ENCODE data around the gene SLC11A1. TPM values are rescaled to one million over a fixed set of nuclear protein-coding genes. Genes with fewer than 3 reads are reported as not detected.

The SLC11A1 gene
- total RNA-seq, 1 donor from 2014 or later, result 6.4 TPM

- no peak for DNase-seq
- H3K27me3 ChIP-seq (ENCODE audit: low read depth), result no peaks in the 10 kb centered on the region
- H3K4me3 ChIP-seq, result peak overlapping the region; percentile 100
- peak overlapping the region; percentile 100 for H3K27ac ChIP-seq (replicated peaks)
- peaks cover 14% of the 10 kb centered on the region for H3K36me3 ChIP-seq
- peaks cover 61% of the 10 kb centered on the region for H3K4me1 ChIP-seq
- H3K9me3 ChIP-seq (replicated peaks), result no peaks in the 10 kb centered on the region
- TF ChIP-seq CTCF (IDR thresholded peaks at IDR 0.05; ENCODE audit: borderline replicate concordance), result no peak
- intact Hi-C loops (cut with micrococcal nuclease), result loop anchor here (10.0 kb wide), 1 partner anchor 103 kb away; the partner anchor contains the start of gene TMBIM1
Observed at GRCh38 chr2:218397463-218397819, 15.4 kb downstream of the SLC11A1 start.

- H3K4me1 ChIP-seq, result peaks cover 66% of the 10 kb centered on the region
- DNase-seq, result peak; percentile 89
- intact Hi-C loops (cut with micrococcal nuclease), result loop anchor here (10.0 kb wide), 1 partner anchor 103 kb away; the partner anchor contains the start of gene TMBIM1
- H3K4me3 ChIP-seq, result peak overlapping the region; percentile 100
- no peaks in the 10 kb centered on the region for H3K27me3 ChIP-seq (ENCODE audit: low read depth)
- no peak for TF ChIP-seq CTCF (IDR thresholded peaks at IDR 0.05; ENCODE audit: borderline replicate concordance)
- H3K27ac ChIP-seq (replicated peaks), result peak overlapping the region; percentile 100
- no peaks in the 10 kb centered on the region for H3K9me3 ChIP-seq (replicated peaks)
- H3K36me3 ChIP-seq, result peaks cover 19% of the 10 kb centered on the region
Observed at GRCh38 chr2:218397820-218398436, 15.9 kb downstream of the SLC11A1 start.

GRCh38 chr2:218398437-218399390, 16.6 kb downstream of the SLC11A1 start:
- H3K27ac ChIP-seq (replicated peaks), result peak overlapping the region; percentile 100
- peaks cover 74% of the 10 kb centered on the region for H3K4me1 ChIP-seq
- peak; percentile 89 for DNase-seq
- peak overlapping the region; percentile 100 for H3K4me3 ChIP-seq
- H3K27me3 ChIP-seq (ENCODE audit: low read depth), result no peaks in the 10 kb centered on the region
- H3K36me3 ChIP-seq, result peaks cover 27% of the 10 kb centered on the region
- intact Hi-C loops (cut with micrococcal nuclease), result loop anchor here (10.0 kb wide), 1 partner anchor 104 kb away; the partner anchor contains the start of gene TMBIM1
- no peak for TF ChIP-seq CTCF (IDR thresholded peaks at IDR 0.05; ENCODE audit: borderline replicate concordance)
- H3K9me3 ChIP-seq (replicated peaks), result no peaks in the 10 kb centered on the region

- H3K27me3 ChIP-seq (ENCODE audit: low read depth), result no peaks in the 10 kb centered on the region
- peak within 1 kb of the TSS; percentile 100 for H3K27ac ChIP-seq (replicated peaks)
- peaks cover 82% of the 10 kb centered on the region for H3K4me1 ChIP-seq
- peaks cover 36% of the 10 kb centered on the region for H3K36me3 ChIP-seq
- peak within 1 kb of the TSS; percentile 100 for H3K4me3 ChIP-seq
- intact Hi-C loops (cut with micrococcal nuclease), result loop anchor here (10.0 kb wide), 1 partner anchor 105 kb away; the partner anchor contains the start of gene TMBIM1
- DNase-seq, result peak; percentile 97
- TF ChIP-seq CTCF (IDR thresholded peaks at IDR 0.05; ENCODE audit: borderline replicate concordance), result peak; percentile 23
- no peaks in the 10 kb centered on the region for H3K9me3 ChIP-seq (replicated peaks)
Observed at GRCh38 chr2:218399391-218400166, 17.5 kb downstream of the SLC11A1 start, which contains the start of gene CTDSP1. CTDSP1 (plus strand) TSS chr2:218399868; CDS start chr2:218400091, 223 bp downstream.
